Liver (tissue), 3 donors: ENCODE data around the gene PDE5A.
"Not testable (repeated sequence)": the region's sequence is repeated elsewhere in the genome, so short reads cannot be mapped to it uniquely, and the experiment has no call there.

Experiments
- CTCF ChIP-seq: fragments of 150-350 bp; IDR thresholded peaks from 2 replicates; pipeline ENCODE4 v1.5.1; 2017; ENCODE audit warnings: improper control_type of control experiment, low read depth, low read length; ENCODE audit not compliant: missing input control
- HNF4G ChIP-seq: IDR thresholded peaks from 2 replicates; pipeline ENCODE4 v1.6.1; 2016; ENCODE audit warnings: antibody characterized with exemption
- TF ChIP-seq, protein P1 (sequence below): IDR thresholded peaks from 2 replicates; pipeline ENCODE4 v1.6.1; 2016; ENCODE audit warnings: antibody characterized with exemption
- TF ChIP-seq, protein P2 (sequence below): IDR thresholded peaks from 2 replicates; pipeline ENCODE4 v1.6.1; 2016; ENCODE audit warnings: antibody characterized with exemption, mild to moderate bottlenecking
- donor health status: healthy.
- donor health status: healthy.

DNA sequence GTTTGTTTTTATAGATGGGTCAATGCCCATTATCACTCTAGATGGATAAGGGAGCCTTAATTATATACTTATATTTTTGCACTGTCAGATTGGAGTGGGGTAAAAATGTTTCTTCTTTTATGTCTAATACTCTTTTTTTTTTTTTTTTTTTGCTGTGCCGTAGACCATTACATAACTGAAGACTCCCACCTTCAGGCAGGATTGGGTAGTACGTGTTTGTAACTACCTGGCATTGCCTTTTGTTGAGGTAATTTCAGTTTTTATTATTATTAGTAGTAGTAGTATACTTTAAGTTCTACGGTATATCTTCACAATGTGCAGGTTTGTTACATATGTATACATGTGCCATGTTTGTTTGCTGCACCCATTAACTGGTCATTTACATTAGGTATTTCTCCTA lies 165.9 kb downstream of the PDE5A start:
- not testable (repeated sequence) for TF ChIP-seq CTCF, HNF4G
- TF ChIP-seq, protein P1, sequence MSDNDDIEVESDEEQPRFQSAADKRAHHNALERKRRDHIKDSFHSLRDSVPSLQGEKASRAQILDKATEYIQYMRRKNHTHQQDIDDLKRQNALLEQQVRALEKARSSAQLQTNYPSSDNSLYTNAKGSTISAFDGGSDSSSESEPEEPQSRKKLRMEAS: not testable (repeated sequence)
- TF ChIP-seq, protein P2, sequence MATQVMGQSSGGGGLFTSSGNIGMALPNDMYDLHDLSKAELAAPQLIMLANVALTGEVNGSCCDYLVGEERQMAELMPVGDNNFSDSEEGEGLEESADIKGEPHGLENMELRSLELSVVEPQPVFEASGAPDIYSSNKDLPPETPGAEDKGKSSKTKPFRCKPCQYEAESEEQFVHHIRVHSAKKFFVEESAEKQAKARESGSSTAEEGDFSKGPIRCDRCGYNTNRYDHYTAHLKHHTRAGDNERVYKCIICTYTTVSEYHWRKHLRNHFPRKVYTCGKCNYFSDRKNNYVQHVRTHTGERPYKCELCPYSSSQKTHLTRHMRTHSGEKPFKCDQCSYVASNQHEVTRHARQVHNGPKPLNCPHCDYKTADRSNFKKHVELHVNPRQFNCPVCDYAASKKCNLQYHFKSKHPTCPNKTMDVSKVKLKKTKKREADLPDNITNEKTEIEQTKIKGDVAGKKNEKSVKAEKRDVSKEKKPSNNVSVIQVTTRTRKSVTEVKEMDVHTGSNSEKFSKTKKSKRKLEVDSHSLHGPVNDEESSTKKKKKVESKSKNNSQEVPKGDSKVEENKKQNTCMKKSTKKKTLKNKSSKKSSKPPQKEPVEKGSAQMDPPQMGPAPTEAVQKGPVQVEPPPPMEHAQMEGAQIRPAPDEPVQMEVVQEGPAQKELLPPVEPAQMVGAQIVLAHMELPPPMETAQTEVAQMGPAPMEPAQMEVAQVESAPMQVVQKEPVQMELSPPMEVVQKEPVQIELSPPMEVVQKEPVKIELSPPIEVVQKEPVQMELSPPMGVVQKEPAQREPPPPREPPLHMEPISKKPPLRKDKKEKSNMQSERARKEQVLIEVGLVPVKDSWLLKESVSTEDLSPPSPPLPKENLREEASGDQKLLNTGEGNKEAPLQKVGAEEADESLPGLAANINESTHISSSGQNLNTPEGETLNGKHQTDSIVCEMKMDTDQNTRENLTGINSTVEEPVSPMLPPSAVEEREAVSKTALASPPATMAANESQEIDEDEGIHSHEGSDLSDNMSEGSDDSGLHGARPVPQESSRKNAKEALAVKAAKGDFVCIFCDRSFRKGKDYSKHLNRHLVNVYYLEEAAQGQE: not testable (repeated sequence)
